Fibroblast of the aortic adventitia (primary cell): Measurements from ENCODE around the gene PTBP1. TPM values are rescaled to one million over a fixed set of nuclear protein-coding genes. Genes with fewer than 3 reads are reported as not detected.

Experiments used
- DNase-seq: peaks from one replicate; pipeline ENCODE4 v3.0.0-alpha.2; 2010; ENCODE audit warnings: low read depth
- H3K4me3 ChIP-seq: 2 replicates; pipeline ENCODE4 v1.5.1; 2011; ENCODE audit warnings: low read depth, mild to moderate bottlenecking, control low read depth, low read length, moderate library complexity
- total RNA-seq: library from RNA; depleted of rRNA; stranded (reverse); fragments of >200 nt; gene quantifications from 2 replicates; pipeline ENCODE4 v1.2.3, GENCODE V29; 2012; ENCODE audit warnings: low replicate concordance
- TF ChIP-seq, protein P1 (sequence below): IDR thresholded peaks from 2 replicates; pipeline ENCODE4 v1.5.1; 2011; ENCODE audit warnings: mild to moderate bottlenecking, low read length, control low read depth, inconsistent platforms; ENCODE audit not compliant: insufficient read depth

The PTBP1 gene
- total RNA-seq, 1 donor = 121 TPM

GRCh38 chr19:810883-811489, 13.7 kb downstream of the PTBP1 start:
- DNase-seq = no peak
- TF ChIP-seq, protein P1, sequence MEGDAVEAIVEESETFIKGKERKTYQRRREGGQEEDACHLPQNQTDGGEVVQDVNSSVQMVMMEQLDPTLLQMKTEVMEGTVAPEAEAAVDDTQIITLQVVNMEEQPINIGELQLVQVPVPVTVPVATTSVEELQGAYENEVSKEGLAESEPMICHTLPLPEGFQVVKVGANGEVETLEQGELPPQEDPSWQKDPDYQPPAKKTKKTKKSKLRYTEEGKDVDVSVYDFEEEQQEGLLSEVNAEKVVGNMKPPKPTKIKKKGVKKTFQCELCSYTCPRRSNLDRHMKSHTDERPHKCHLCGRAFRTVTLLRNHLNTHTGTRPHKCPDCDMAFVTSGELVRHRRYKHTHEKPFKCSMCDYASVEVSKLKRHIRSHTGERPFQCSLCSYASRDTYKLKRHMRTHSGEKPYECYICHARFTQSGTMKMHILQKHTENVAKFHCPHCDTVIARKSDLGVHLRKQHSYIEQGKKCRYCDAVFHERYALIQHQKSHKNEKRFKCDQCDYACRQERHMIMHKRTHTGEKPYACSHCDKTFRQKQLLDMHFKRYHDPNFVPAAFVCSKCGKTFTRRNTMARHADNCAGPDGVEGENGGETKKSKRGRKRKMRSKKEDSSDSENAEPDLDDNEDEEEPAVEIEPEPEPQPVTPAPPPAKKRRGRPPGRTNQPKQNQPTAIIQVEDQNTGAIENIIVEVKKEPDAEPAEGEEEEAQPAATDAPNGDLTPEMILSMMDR = no peak
- no peak overlapping the region for H3K4me3 ChIP-seq

DNA sequence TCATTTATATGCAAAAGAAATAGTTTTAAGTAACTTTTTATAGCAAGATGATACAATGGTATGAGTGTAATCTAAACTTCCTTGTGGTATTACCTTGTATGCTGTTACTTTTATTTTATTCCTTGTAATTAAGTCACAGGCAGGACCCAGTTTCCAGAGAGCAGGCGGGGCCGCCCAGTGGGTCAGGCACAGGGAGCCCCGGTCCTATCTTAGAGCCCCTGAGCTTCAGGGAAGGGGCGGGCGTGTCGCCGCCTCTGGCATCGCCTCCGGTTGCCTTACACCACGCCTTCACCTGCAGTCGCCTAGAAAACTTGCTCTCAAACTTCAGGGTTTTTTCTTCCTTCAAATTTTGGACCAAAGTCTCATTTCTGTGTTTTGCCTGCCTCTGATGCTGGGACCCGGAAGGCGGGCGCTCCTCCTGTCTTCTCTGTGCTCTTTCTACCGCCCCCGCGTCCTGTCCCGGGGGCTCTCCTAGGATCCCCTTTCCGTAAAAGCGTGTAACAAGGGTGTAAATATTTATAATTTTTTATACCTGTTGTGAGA, 14.3 kb downstream of the PTBP1 start:
- H3K4me3 ChIP-seq = no peak overlapping the region
- TF ChIP-seq, protein P1 = no peak
- DNase-seq = no peak

- TF ChIP-seq, protein P1 = no peak
- no peak for DNase-seq
- no peak overlapping the region for H3K4me3 ChIP-seq
Observed at GRCh38 chr19:812049-812746, 14.9 kb downstream of the PTBP1 start.

DNA sequence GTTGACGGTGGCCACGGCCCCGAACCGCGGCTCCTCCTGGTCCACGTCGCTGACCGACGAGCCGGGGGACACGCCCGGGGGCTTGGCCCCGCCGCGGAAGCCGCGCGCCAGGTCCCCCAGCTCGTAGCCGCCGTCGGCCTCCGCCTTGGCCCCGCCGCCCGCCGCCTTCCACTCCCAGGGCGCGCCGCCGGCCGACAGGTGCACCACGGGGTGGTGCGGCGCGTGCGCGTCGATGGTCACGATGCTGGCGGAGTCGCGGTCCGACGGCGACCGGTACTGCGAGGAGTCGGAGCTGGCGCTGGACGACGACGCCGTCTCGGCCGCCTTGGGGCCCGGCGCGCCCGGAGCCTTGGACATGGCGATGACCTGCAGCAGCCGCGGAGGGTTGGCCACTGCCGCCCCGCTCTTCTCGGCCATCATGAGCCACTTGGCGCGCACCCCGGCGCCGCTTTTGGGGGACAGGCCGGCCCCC, 15.5 kb downstream of the PTBP1 start:
- H3K4me3 ChIP-seq = no peak overlapping the region
- DNase-seq = no peak
- TF ChIP-seq, protein P1 = no peak

DNA sequence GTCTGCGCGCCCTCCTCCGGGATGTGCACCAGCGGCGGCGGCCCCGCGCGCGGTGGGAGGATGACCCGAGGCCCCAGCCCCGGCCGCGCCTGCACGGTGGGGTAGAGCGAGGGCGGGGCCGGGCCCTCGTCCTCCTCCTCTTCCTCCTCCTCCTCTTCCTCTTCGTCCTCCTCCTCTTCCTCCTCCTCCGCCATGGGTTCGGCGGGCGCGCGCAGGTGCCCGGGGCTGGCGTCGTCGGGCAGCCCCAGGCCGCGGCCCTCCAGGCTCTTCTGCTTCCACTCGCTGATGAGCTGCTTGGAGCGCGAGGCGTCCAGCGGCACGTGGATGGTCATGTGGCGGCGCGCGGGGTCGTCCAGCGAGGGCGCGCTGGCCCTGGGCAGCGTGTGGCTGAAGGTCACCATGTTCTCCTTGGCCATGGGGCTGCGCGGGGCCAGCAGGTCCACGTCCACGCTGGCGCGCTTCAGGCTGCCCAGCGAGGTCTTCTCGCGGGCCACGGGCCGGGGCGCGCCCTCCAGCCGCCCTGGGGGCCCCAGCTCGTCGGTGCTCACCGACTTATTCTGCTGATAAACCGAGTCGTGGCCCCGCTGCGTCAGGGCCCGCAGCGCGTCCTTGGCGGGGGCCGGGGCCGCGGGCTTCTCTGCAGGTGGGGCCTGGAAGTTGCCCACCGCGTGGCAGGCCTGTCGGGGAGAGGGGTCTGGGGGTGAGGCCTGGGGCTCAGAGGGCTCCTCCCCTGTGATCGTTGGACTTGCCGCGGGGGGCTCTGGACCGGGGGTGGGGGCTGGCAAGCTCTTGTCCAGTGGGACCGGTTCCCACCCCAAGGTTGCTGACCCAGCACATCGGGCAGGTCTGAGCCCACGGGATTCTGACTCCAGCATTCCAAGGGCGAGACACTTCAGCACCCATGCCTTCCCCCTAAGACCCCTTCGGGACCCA, 16.2 kb downstream of the PTBP1 start:
- H3K4me3 ChIP-seq = no peak overlapping the region
- TF ChIP-seq, protein P1 = no peak
- DNase-seq = no peak
